PC-9 (cell line): Measurements from ENCODE around the gene ZFP91. TPM values are rescaled to one million over a fixed set of nuclear protein-coding genes. Genes with fewer than 3 reads are reported as not detected.

Source experiments
- BruUV-seq: library from RNA; stranded (reverse); fragments of 400-500 nt; replicated peaks from 2 replicates; lab custom pipeline; 2021; lab: Mats Ljungman, UMichigan
- CTCF ChIA-PET: fragments of 300-600 bp; sonication (Branson Sonifier 250); formaldehyde crosslinking; loops from one replicate; lab custom pipeline; 2022; ENCODE audit warnings: antibody characterized with exemption; lab: Charles Lee
- POLR2A ChIA-PET: fragments of 300-600 bp; sonication (Branson Sonifier 250); formaldehyde crosslinking; loops from one replicate; lab custom pipeline; 2022; ENCODE audit warnings: antibody characterized with exemption; ENCODE audit not compliant: unreplicated experiment; lab: Charles Lee
- DNase-seq, 2 experiments: peaks; one replicate each; pipeline versions ENCODE4 v3.0.0 to v3.0.0-alpha.2; 2015 to 2022; ENCODE audit warnings: mixed read lengths in 1 of 2
- H2AFZ ChIP-seq: fragments of 200-600 bp; sonication (generic); 2 replicates; pipeline ENCODE4 v1.8.1; 2017; ENCODE audit warnings: antibody characterized with exemption
- H3F3A ChIP-seq: fragments of 200-600 bp; sonication (generic); 2 replicates; pipeline ENCODE4 v1.8.1; 2017; ENCODE audit warnings: antibody characterized with exemption, mild to moderate bottlenecking, low read depth; ENCODE audit not compliant: insufficient read depth
- H3K27ac ChIP-seq: fragments of 200-600 bp; sonication (generic); 2 replicates; pipeline ENCODE4 v1.6.1; 2016; ENCODE audit warnings: mixed run types
- H3K27me3 ChIP-seq: fragments of 200-600 bp; sonication (generic); 2 replicates; pipeline ENCODE4 v1.6.1; 2016; ENCODE audit warnings: low read depth, mixed run types; ENCODE audit not compliant: insufficient read depth
- H3K36me3 ChIP-seq: fragments of 200-600 bp; sonication (generic); 2 replicates; pipeline ENCODE4 v1.6.1; 2016; ENCODE audit warnings: low read depth, mixed run types
- H3K4me1 ChIP-seq: fragments of 200-600 bp; sonication (generic); replicated peaks from 2 replicates; pipeline ENCODE4 v1.6.1; 2016; ENCODE audit warnings: mixed run types; ENCODE audit not compliant: insufficient read depth
- H3K4me2 ChIP-seq: fragments of 200-600 bp; sonication (generic); 2 replicates; pipeline ENCODE4 v1.6.1; 2017; ENCODE audit warnings: mixed run types
- H3K4me3 ChIP-seq: fragments of 200-600 bp; sonication (generic); 2 replicates; pipeline ENCODE4 v1.6.1; 2016; ENCODE audit warnings: mixed run types
- H3K79me2 ChIP-seq: fragments of 200-600 bp; sonication (generic); 2 replicates; pipeline ENCODE4 v1.6.1; 2017; ENCODE audit warnings: low read depth, mixed run types
- H3K9me2 ChIP-seq: fragments of 200-600 bp; sonication (generic); 2 replicates; pipeline ENCODE4 v1.8.1; 2017; ENCODE audit warnings: mild to moderate bottlenecking; ENCODE audit not compliant: insufficient read depth
- H3K9me3 ChIP-seq: fragments of 200-600 bp; sonication (generic); 2 replicates; pipeline ENCODE4 v1.8.1; 2016; ENCODE audit warnings: low read depth; ENCODE audit not compliant: insufficient read depth
- H4K20me1 ChIP-seq: fragments of 200-600 bp; sonication (generic); 2 replicates; pipeline ENCODE4 v1.8.1; 2017; ENCODE audit not compliant: insufficient read depth
- CTCF ChIP-seq: fragments of 200-600 bp; sonication (generic); conservative IDR thresholded peaks from 2 replicates; pipeline ENCODE4 v1.6.1; 2017; ENCODE audit warnings: mixed run types, antibody characterized with exemption, mild to moderate bottlenecking, moderate library complexity
- EZH2 ChIP-seq: fragments of 200-600 bp; sonication (generic); IDR thresholded peaks from 2 replicates; pipeline ENCODE4 v1.8.0; 2017; ENCODE audit warnings: antibody characterized with exemption, low read depth
- intact Hi-C: fragments of 100-400 bp; cut with micrococcal nuclease; formaldehyde crosslinking; loops from one replicate; pipeline ENCODE4 v1.10.0; 2022; ENCODE audit not compliant: unreplicated experiment
- total RNA-seq: library from RNA; stranded (reverse); gene quantifications from 2 replicates; pipeline ENCODE4 v1.2.3, GENCODE V29; 2021

Gene ZFP91
- total RNA-seq, 1 experiment from 2014 or later: 67.5 TPM

GRCh38 chr11:58613228-58613627 is 34.4 kb downstream of the ZFP91 start:
- CTCF ChIA-PET: interaction anchor here (0.7 kb wide), 1 partner anchor 43 kb away, joined by 3 read pairs; no protein-coding TSS in a partner anchor
- no peak overlapping the region for H3K4me2 ChIP-seq
- BruUV-seq: no TSS peak

DNA sequence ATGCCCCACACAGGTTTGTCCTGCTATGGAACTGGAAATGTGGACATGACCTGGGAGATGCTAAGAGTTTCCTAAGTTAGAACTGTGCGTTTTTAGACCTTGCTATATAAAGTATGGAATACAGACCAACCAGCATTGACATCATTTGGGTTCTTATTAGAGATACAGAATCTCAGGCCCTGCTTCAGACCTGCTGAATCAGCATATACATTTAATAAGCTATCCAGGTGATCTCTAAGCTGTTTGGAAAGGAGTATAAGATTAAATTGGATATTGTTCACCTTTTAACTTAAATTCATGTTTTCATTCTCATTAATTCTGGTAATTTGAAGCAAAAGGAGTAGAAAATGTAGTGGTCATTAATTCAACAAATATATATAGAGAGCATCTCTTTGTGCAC is 36.7 kb downstream of the ZFP91 start:
- POLR2A ChIA-PET: no interaction called here
- CTCF ChIA-PET: no interaction called here
- H3K9me3 ChIP-seq: no peaks in the 10 kb centered on the region
- intact Hi-C loops: no loop called here
- H3F3A ChIP-seq: peaks cover 7% of the 10 kb centered on the region
- no peak overlapping the region for H3K4me3 ChIP-seq
- H3K4me2 ChIP-seq: no peak overlapping the region
- TF ChIP-seq CTCF (no peak), EZH2 (no peak)
- no peaks in the 10 kb centered on the region for H3K79me2 ChIP-seq
- no peak overlapping the region for H2AFZ ChIP-seq
- peaks cover 18% of the 10 kb centered on the region; the same call in 1 of the 2 replicates for H4K20me1 ChIP-seq
- H3K9me2 ChIP-seq: no peaks in the 10 kb centered on the region
- no TSS peak for BruUV-seq
- H3K27me3 ChIP-seq: no peaks in the 10 kb centered on the region
- peaks cover 71% of the 10 kb centered on the region for H3K36me3 ChIP-seq
- DNase-seq: no peak
- no peak overlapping the region for H3K27ac ChIP-seq
- no peaks in the 10 kb centered on the region for H3K4me1 ChIP-seq

More at GRCh38 chr11:58613228-58613627, 34.4 kb downstream of the ZFP91 start:
- H3K27me3 ChIP-seq: no peaks in the 10 kb centered on the region
- intact Hi-C loops: no loop called here
- H3K4me3 ChIP-seq: no peak overlapping the region
- H3K27ac ChIP-seq: no peak overlapping the region
- H3K9me2 ChIP-seq: no peaks in the 10 kb centered on the region
- peaks cover 10% of the 10 kb centered on the region for H3K79me2 ChIP-seq
- H3F3A ChIP-seq: peaks cover 7% of the 10 kb centered on the region
- TF ChIP-seq CTCF (no peak), EZH2 (no peak)
- no peak for DNase-seq
- peaks cover 29% of the 10 kb centered on the region; the same call in 1 of the 2 replicates for H4K20me1 ChIP-seq
- H3K4me1 ChIP-seq: no peaks in the 10 kb centered on the region
- no peaks in the 10 kb centered on the region for H3K9me3 ChIP-seq
- H3K36me3 ChIP-seq: peaks cover 75% of the 10 kb centered on the region
- H2AFZ ChIP-seq: no peak overlapping the region
- POLR2A ChIA-PET: no interaction called here

DNA sequence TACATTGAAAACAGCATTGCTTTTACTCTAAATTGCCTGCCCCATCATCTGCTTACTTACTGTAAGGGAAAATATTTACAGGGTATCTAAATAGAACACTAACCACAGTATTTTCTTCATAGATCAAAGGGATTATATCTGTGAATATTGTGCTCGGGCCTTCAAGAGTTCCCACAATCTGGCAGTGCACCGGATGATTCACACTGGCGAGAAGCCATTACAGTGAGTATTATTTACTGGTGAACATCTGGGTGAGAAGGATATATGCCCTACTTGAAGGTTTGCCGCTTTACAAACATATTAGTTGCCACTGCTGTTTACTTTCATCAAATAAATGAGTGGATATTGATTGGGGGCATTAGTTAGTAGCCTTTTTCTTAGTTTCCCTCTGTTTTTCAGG is 37.7 kb downstream of the ZFP91 start:
- ChIA-PET CTCF (no interaction called here), POLR2A (no interaction called here)
- Histone ChIP-seq H3K9me2 (no peaks in the 10 kb centered on the region), H3K9me3 (no peaks in the 10 kb centered on the region), H4K20me1 (peaks cover 16% of the 10 kb centered on the region; the same call in 1 of the 2 replicates), H3K27me3 (no peaks in the 10 kb centered on the region), H3K4me2 (no peak overlapping the region), H3K79me2 (no peaks in the 10 kb centered on the region), H3K4me1 (no peaks in the 10 kb centered on the region), H3F3A (peaks cover 7% of the 10 kb centered on the region), H2AFZ (no peak overlapping the region), H3K27ac (no peak overlapping the region), H3K36me3 (peaks cover 69% of the 10 kb centered on the region), H3K4me3 (no peak overlapping the region)
- no peak for TF ChIP-seq CTCF
- no peak for TF ChIP-seq EZH2
- BruUV-seq: no TSS peak
- no peak for DNase-seq
- intact Hi-C loops: no loop called here
